Astrocyte (in vitro differentiated cells and primary cell): ENCODE data around the gene FBXL13. TPM values are rescaled to one million over a fixed set of nuclear protein-coding genes. Genes with fewer than 3 reads are reported as not detected.
"Not testable (repeated sequence)": the region's sequence is repeated elsewhere in the genome, so short reads cannot be mapped to it uniquely, and the experiment has no call there.

Experiments
- DNase-seq: peaks from one replicate; pipeline ENCODE4 v3.0.0-alpha.2; 2010; ENCODE audit warnings: low read depth
- FAIRE-seq: peaks from 2 replicates; lab custom pipeline; 2011; peaks lifted over from hg19 to GRCh38; lab: Jason Lieb, UNC
- H2AFZ ChIP-seq: 2 replicates; pipeline ENCODE4 v1.6.0; 2012; ENCODE audit warnings: low read depth, low read length, inconsistent platforms
- H3K27ac ChIP-seq: 2 replicates; pipeline ENCODE4 v1.5.1; 2011; ENCODE audit warnings: low read depth, low read length, inconsistent platforms
- H3K27me3 ChIP-seq: 2 replicates; pipeline ENCODE4 v1.6.0; 2011; ENCODE audit warnings: low read length, inconsistent platforms; ENCODE audit not compliant: insufficient read depth
- H3K36me3 ChIP-seq: 2 replicates; pipeline ENCODE4 v1.5.1; 2011; ENCODE audit warnings: low read length, inconsistent platforms; ENCODE audit not compliant: insufficient read depth
- H3K4me1 ChIP-seq: 2 replicates; pipeline ENCODE4 v1.5.1; 2011; ENCODE audit warnings: low read length, inconsistent platforms; ENCODE audit not compliant: insufficient read depth
- H3K4me2 ChIP-seq: 2 replicates; pipeline ENCODE4 v1.6.0; 2012; ENCODE audit warnings: low read length, inconsistent platforms
- H3K4me3 ChIP-seq: 2 replicates; pipeline ENCODE4 v1.5.1; 2011; ENCODE audit warnings: low read depth, mild to moderate bottlenecking, low read length, inconsistent platforms; ENCODE audit not compliant: insufficient read depth
- H3K79me2 ChIP-seq: 2 replicates; pipeline ENCODE4 v1.6.0; 2012; ENCODE audit warnings: mild to moderate bottlenecking, low read length, inconsistent platforms; ENCODE audit not compliant: insufficient read depth
- H3K9ac ChIP-seq: 2 replicates; pipeline ENCODE4 v1.6.0; 2012; ENCODE audit warnings: mild to moderate bottlenecking, low read length, inconsistent platforms
- H3K9me3 ChIP-seq: 2 replicates; pipeline ENCODE4 v1.5.1; 2012; ENCODE audit warnings: low read depth, mild to moderate bottlenecking, low read length, inconsistent platforms; ENCODE audit not compliant: insufficient read depth
- H4K20me1 ChIP-seq: 2 replicates; pipeline ENCODE4 v1.6.0; 2012; ENCODE audit warnings: low read length, inconsistent platforms; ENCODE audit not compliant: insufficient read depth
- H3K27ac Mint-ChIP-seq: one replicate; pipeline ENCODE4 v1.8.0; 2021; ENCODE audit warnings: mild to moderate bottlenecking, mixed read lengths; ENCODE audit not compliant: unreplicated experiment
- H3K27me3 Mint-ChIP-seq: one replicate; pipeline ENCODE4 v1.8.0; 2021; ENCODE audit warnings: low read depth, mixed read lengths; ENCODE audit not compliant: unreplicated experiment
- H3K36me3 Mint-ChIP-seq: one replicate; pipeline ENCODE4 v1.8.0; 2021; ENCODE audit warnings: low read depth, mixed read lengths; ENCODE audit not compliant: unreplicated experiment
- H3K4me1 Mint-ChIP-seq: one replicate; pipeline ENCODE4 v1.8.0; 2021; ENCODE audit warnings: low read depth, mixed read lengths; ENCODE audit not compliant: unreplicated experiment
- H3K4me3 Mint-ChIP-seq: one replicate; pipeline ENCODE4 v1.8.0; 2021; ENCODE audit warnings: mild to moderate bottlenecking, moderate library complexity, mixed read lengths; ENCODE audit not compliant: unreplicated experiment
- H3K9me3 Mint-ChIP-seq: one replicate; pipeline ENCODE4 v1.8.0; 2021; ENCODE audit warnings: mild to moderate bottlenecking, mixed read lengths; ENCODE audit not compliant: unreplicated experiment
- EZH2 ChIP-seq: IDR thresholded peaks from 2 replicates; pipeline ENCODE4 v1.6.1; 2012; ENCODE audit warnings: mild to moderate bottlenecking, low read length, inconsistent platforms; ENCODE audit not compliant: insufficient read depth
- total RNA-seq: library from RNA; stranded (reverse); gene quantifications from 2 replicates; pipeline ENCODE4 v1.2.1, GENCODE V29; 2021
- TF ChIP-seq, protein P1 (sequence below): IDR thresholded peaks from 2 replicates; pipeline ENCODE4 v1.5.1; 2011; ENCODE audit warnings: low read depth, mild to moderate bottlenecking, inconsistent platforms, low read length, moderate library complexity; ENCODE audit not compliant: insufficient read depth

The FBXL13 gene
- total RNA-seq, 1 donor from 2014 or later: 1.2 TPM

GRCh38 chr7:102973096-102973802 lies 101.3 kb downstream of the FBXL13 start:
- Mint-ChIP-seq H3K27me3 (no peaks in the 10 kb centered on the region), H3K9me3 (peaks cover 6% of the 10 kb centered on the region), H3K36me3 (peaks cover 8% of the 10 kb centered on the region), H3K27ac (peak overlapping the region; percentile 90), H3K4me3 (no peak overlapping the region), H3K4me1 (peaks cover 10% of the 10 kb centered on the region)
- Histone ChIP-seq H2AFZ (peak overlapping the region; percentile 10), H3K27me3 (no peaks in the 10 kb centered on the region), H3K36me3 (no peaks in the 10 kb centered on the region), H3K9ac (no peak overlapping the region), H3K9me3 (no peaks in the 10 kb centered on the region), H4K20me1 (no peaks in the 10 kb centered on the region), H3K79me2 (no peaks in the 10 kb centered on the region), H3K27ac (no peak overlapping the region), H3K4me1 (peaks cover 3% of the 10 kb centered on the region), H3K4me2 (no peak overlapping the region), H3K4me3 (no peak overlapping the region)
- TF ChIP-seq, protein P1, sequence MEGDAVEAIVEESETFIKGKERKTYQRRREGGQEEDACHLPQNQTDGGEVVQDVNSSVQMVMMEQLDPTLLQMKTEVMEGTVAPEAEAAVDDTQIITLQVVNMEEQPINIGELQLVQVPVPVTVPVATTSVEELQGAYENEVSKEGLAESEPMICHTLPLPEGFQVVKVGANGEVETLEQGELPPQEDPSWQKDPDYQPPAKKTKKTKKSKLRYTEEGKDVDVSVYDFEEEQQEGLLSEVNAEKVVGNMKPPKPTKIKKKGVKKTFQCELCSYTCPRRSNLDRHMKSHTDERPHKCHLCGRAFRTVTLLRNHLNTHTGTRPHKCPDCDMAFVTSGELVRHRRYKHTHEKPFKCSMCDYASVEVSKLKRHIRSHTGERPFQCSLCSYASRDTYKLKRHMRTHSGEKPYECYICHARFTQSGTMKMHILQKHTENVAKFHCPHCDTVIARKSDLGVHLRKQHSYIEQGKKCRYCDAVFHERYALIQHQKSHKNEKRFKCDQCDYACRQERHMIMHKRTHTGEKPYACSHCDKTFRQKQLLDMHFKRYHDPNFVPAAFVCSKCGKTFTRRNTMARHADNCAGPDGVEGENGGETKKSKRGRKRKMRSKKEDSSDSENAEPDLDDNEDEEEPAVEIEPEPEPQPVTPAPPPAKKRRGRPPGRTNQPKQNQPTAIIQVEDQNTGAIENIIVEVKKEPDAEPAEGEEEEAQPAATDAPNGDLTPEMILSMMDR: no peak
- no peak for TF ChIP-seq EZH2
- DNase-seq (peak; percentile 64), FAIRE-seq (no peak)

- Histone ChIP-seq H3K9me3 (no peaks in the 10 kb centered on the region), H3K27ac (no peak overlapping the region), H3K9ac (no peak overlapping the region), H3K79me2 (no peaks in the 10 kb centered on the region), H2AFZ (no peak overlapping the region), H3K27me3 (no peaks in the 10 kb centered on the region), H3K4me3 (no peak overlapping the region), H3K4me2 (peak overlapping the region; percentile 5), H3K36me3 (no peaks in the 10 kb centered on the region), H4K20me1 (no peaks in the 10 kb centered on the region), H3K4me1 (no peaks in the 10 kb centered on the region)
- Mint-ChIP-seq H3K4me3 (no peak overlapping the region), H3K4me1 (peaks cover 12% of the 10 kb centered on the region), H3K36me3 (no peaks in the 10 kb centered on the region), H3K27ac (no peak overlapping the region), H3K9me3 (no peaks in the 10 kb centered on the region), H3K27me3 (no peaks in the 10 kb centered on the region)
- FAIRE-seq: no peak
- TF ChIP-seq, protein P1: no peak
- no peak for TF ChIP-seq EZH2
- DNase-seq: peak; percentile 87
Observed at GRCh38 chr7:102967798-102968197, 106.8 kb downstream of the FBXL13 start.

DNA sequence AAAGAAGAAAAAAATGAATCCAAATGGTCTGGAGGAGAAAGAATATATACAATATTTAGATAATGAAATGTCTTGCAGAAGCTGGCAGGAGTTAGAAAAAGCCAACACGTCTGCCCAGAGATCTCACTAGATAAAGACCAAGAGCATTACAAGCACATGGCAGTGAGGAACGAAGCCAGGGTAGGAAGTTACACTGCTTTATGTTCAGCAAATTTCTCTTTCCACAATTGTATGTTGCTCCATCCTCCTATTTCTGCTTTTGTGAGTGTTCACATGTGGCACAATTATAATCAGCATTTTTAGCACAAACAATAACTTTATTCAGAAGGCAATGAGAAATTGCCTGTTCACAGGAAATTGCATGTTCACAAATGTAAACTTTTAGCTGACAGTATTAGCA lies 108.1 kb downstream of the FBXL13 start:
- H3K9me3 Mint-ChIP-seq: no peaks in the 10 kb centered on the region
- Histone ChIP-seq H3K79me2 (no peaks in the 10 kb centered on the region), H3K27me3 (no peaks in the 10 kb centered on the region), H3K36me3 (no peaks in the 10 kb centered on the region), H2AFZ (no peak overlapping the region), H3K4me1 (no peaks in the 10 kb centered on the region), H3K4me2 (no peak overlapping the region), H3K9me3 (no peaks in the 10 kb centered on the region), H3K9ac (no peak overlapping the region), H3K27ac (no peak overlapping the region), H4K20me1 (no peaks in the 10 kb centered on the region), H3K4me3 (no peak overlapping the region)
- no peak overlapping the region for H3K4me3 Mint-ChIP-seq
- H3K36me3 Mint-ChIP-seq: no peaks in the 10 kb centered on the region
- peaks cover 12% of the 10 kb centered on the region for H3K4me1 Mint-ChIP-seq
- TF ChIP-seq, protein P1: no peak
- TF ChIP-seq EZH2: no peak
- DNase-seq (no peak), FAIRE-seq (no peak)
- H3K27me3 Mint-ChIP-seq: no peaks in the 10 kb centered on the region
- no peak overlapping the region for H3K27ac Mint-ChIP-seq

DNA sequence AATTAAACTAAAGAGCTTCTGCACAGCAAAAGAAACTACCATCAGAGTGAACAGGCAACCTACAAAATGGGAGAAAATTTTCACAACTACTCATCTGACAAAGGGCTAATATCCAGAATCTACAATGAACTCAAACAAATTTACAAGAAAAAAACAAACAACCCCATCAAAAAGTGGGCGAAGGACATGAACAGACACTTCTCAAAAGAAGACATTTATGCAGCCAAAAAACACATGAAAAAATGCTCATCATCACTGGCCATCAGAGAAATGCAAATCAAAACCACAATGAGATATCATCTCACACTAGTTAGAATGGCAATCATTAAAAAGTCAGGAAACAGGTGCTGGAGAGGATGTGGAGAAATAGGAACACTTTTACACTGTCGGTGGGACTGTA lies 112.6 kb downstream of the FBXL13 start:
- H3K4me2 ChIP-seq, H3K9ac ChIP-seq, H3K4me3 Mint-ChIP-seq, H4K20me1 ChIP-seq, H3K4me1 ChIP-seq, H3K9me3 Mint-ChIP-seq, H3K27ac ChIP-seq, FAIRE-seq, DNase-seq, H3K27me3 Mint-ChIP-seq, H3K9me3 ChIP-seq, H3K36me3 ChIP-seq, H3K4me3 ChIP-seq, H3K79me2 ChIP-seq, H3K27me3 ChIP-seq, H3K4me1 Mint-ChIP-seq, H3K36me3 Mint-ChIP-seq, H2AFZ ChIP-seq, H3K27ac Mint-ChIP-seq: not testable (repeated sequence)
